Epithelial cell of esophagus (primary cell): ENCODE results near the gene CIB4.

Source experiments
- DNase-seq: peaks from one replicate; pipeline ENCODE4 v3.0.0; 2010; ENCODE audit warnings: low read depth
- H3K4me3 ChIP-seq: 2 replicates; pipeline ENCODE4 v1.5.1; 2011; ENCODE audit warnings: mild to moderate bottlenecking, low read length, control low read depth
- CTCF ChIP-seq: IDR thresholded peaks from 2 replicates; pipeline ENCODE4 v1.5.1; 2011; ENCODE audit warnings: low read depth, mild to moderate bottlenecking, low read length, control low read depth, inconsistent platforms; ENCODE audit not compliant: insufficient read depth; ENCODE audit errors: missing control alignments

The CIB4 gene

GRCh38 chr2:26558271-26559043 lies 82.7 kb downstream of the CIB4 start:
- DNase-seq = no peak
- TF ChIP-seq CTCF = no peak
- H3K4me3 ChIP-seq = no peak overlapping the region

- TF ChIP-seq CTCF = no peak
- no peak for DNase-seq
- H3K4me3 ChIP-seq = no peak overlapping the region
Observed at GRCh38 chr2:26557244-26557925, 83.8 kb downstream of the CIB4 start.

GRCh38 chr2:26556309-26557243 lies 84.6 kb downstream of the CIB4 start:
- H3K4me3 ChIP-seq = no peak overlapping the region
- no peak for TF ChIP-seq CTCF
- DNase-seq = no peak

DNA sequence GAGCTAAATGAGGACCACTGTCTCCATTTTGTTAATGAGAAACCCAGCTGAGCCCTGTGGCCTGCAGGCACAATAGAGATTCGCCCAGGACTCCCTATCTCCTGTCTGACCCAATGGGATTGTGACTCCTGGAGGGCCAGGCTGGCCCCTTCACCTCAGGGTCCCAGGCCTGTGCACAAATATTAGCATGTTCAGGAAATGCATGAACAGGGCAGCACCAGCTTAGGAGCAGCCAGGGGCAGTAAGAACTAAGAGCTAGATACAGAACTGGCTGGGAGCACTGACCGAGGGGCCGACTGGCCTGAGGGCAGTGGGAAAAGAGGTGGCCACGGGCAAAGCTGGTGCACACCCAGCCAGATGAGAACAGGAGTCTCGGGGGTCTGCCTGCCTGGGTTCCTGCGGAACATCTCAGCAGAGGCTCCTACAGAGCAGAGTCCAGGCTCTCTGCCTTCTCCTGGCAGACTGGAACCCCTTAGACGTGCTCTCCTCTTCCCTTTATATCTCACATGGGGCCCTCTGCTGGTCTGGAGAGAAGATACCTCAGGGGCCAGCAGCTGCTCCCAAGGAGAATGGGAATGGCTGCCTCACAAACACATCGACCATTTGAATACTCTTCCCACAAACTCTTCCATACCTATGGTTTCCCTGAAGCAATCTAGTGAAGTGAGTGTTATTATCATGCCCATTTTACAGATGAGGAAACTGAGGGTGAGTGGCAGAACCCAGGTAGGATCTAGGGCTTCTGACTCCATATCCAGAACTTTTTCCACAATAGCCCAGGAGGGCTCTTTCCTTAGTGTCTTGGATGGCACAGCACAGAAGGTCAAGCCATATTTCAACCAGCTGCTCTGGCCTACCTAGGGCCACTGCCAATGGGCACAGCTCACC lies 85.7 kb downstream of the CIB4 start:
- no peak overlapping the region for H3K4me3 ChIP-seq
- DNase-seq = no peak
- peak; percentile 5 for TF ChIP-seq CTCF

- H3K4me3 ChIP-seq = no peak overlapping the region
- DNase-seq = no peak
- no peak for TF ChIP-seq CTCF
Observed at GRCh38 chr2:26552641-26553374, 88.4 kb downstream of the CIB4 start.
